Activated CD4-positive, alpha-beta memory T cell treated with anti-CD3 and anti-CD28 coated beads, Interleukin-2, amount 10 ng/mL, durations not matched to agents 7 days and 5 days (primary cell): Measurements from ENCODE around the gene ZNF717. TPM values are rescaled to one million over a fixed set of nuclear protein-coding genes. Genes with fewer than 3 reads are reported as not detected.
"Not testable (repeated sequence)": the region's sequence is repeated elsewhere in the genome, so short reads cannot be mapped to it uniquely, and the experiment has no call there.

Source experiments
- CTCF ChIA-PET: fragments of 350-600 bp; sonication (Branson Sonifier 250); formaldehyde crosslinking; loops from one replicate; lab custom pipeline; 2021; ENCODE audit warnings: antibody characterized with exemption, inconsistent platforms; lab: Charles Lee
- POLR2A ChIA-PET: fragments of 350-600 bp; sonication (Branson Sonifier 250); formaldehyde crosslinking; loops from one replicate; lab custom pipeline; 2021; ENCODE audit warnings: antibody characterized with exemption; lab: Charles Lee
- DNase-seq: peaks from one replicate; pipeline ENCODE4 v3.0.0-alpha.2; 2020
- H3K27ac Mint-ChIP-seq: one replicate; pipeline ENCODE4 v1.8.0; 2021; ENCODE audit warnings: mild to moderate bottlenecking, mixed read lengths
- H3K27me3 Mint-ChIP-seq: one replicate; pipeline ENCODE4 v1.8.0; 2021; ENCODE audit warnings: mixed read lengths
- H3K36me3 Mint-ChIP-seq: one replicate; pipeline ENCODE4 v1.8.0; 2021; ENCODE audit warnings: low read depth, mixed read lengths
- H3K4me1 Mint-ChIP-seq: one replicate; pipeline ENCODE4 v1.8.0; 2021; ENCODE audit warnings: mixed read lengths
- H3K4me3 Mint-ChIP-seq: one replicate; pipeline ENCODE4 v1.8.0; 2021; ENCODE audit warnings: mild to moderate bottlenecking, mixed read lengths
- H3K9me3 Mint-ChIP-seq: one replicate; pipeline ENCODE4 v1.8.0; 2021; ENCODE audit warnings: mixed read lengths
- total RNA-seq, 2 experiments: library from RNA; stranded (reverse); gene quantifications; one replicate each; pipeline ENCODE4 v1.2.3, GENCODE V29; 2021

ZNF717 gene
- 10 to 100 TPM; 10.2 TPM for total RNA-seq

GRCh38 chr3:75785081-75785755 lies at the start of gene ZNF717:
TSS of gene ZNF717 (minus strand) at chr3:75785549. CDS start at chr3:75783362, 2,187 bp downstream.
- H3K27me3 Mint-ChIP-seq, POLR2A ChIA-PET, CTCF ChIA-PET: not testable (repeated sequence)
- Mint-ChIP-seq H3K9me3 (peaks cover 28% of the 10 kb centered on the region), H3K4me1 (peaks cover 17% of the 10 kb centered on the region), H3K4me3 (peak within 1 kb of the TSS; percentile 85), H3K36me3 (peaks cover 31% of the 10 kb centered on the region), H3K27ac (peak within 1 kb of the TSS; percentile 75)
- DNase-seq = peak; percentile 93

GRCh38 chr3:75831076-75831475 lies 45.7 kb upstream of the ZNF717 start:
- H3K36me3 Mint-ChIP-seq, POLR2A ChIA-PET: not testable (repeated sequence)

GRCh38 chr3:75818019-75818418 lies 32.7 kb upstream of the ZNF717 start:
- H3K4me3 Mint-ChIP-seq, H3K4me1 Mint-ChIP-seq, H3K27ac Mint-ChIP-seq: not testable (repeated sequence)

More at GRCh38 chr3:75831076-75831475, 45.7 kb upstream of the ZNF717 start:
- H3K27ac Mint-ChIP-seq, H3K9me3 Mint-ChIP-seq, H3K4me1 Mint-ChIP-seq, H3K4me3 Mint-ChIP-seq, DNase-seq, H3K27me3 Mint-ChIP-seq, CTCF ChIA-PET: not testable (repeated sequence)

GRCh38 chr3:75816287-75817180 lies 31.2 kb upstream of the ZNF717 start:
- POLR2A ChIA-PET, H3K9me3 Mint-ChIP-seq, H3K4me3 Mint-ChIP-seq, H3K27ac Mint-ChIP-seq, H3K4me1 Mint-ChIP-seq, CTCF ChIA-PET, DNase-seq, H3K27me3 Mint-ChIP-seq, H3K36me3 Mint-ChIP-seq: not testable (repeated sequence)

More at GRCh38 chr3:75818019-75818418, 32.7 kb upstream of the ZNF717 start:
- CTCF ChIA-PET, H3K36me3 Mint-ChIP-seq, POLR2A ChIA-PET, H3K9me3 Mint-ChIP-seq, DNase-seq, H3K27me3 Mint-ChIP-seq: not testable (repeated sequence)

- Mint-ChIP-seq H3K4me3 (no peak overlapping the region), H3K36me3 (no peaks in the 10 kb centered on the region), H3K4me1 (no peaks in the 10 kb centered on the region), H3K27ac (no peak overlapping the region), H3K9me3 (peaks cover 3% of the 10 kb centered on the region), H3K27me3 (no peaks in the 10 kb centered on the region)
- ChIA-PET POLR2A (no interaction called here), CTCF (no interaction called here)
- no peak for DNase-seq
These were observed 29.4 kb upstream of the ZNF717 start for GRCh38 chr3:75814797-75815196.

- CTCF ChIA-PET = no interaction called here
- Mint-ChIP-seq H3K36me3 (peaks cover 56% of the 10 kb centered on the region), H3K27me3 (no peaks in the 10 kb centered on the region), H3K4me3 (no peak overlapping the region), H3K9me3 (peaks cover 38% of the 10 kb centered on the region), H3K4me1 (peaks cover 17% of the 10 kb centered on the region), H3K27ac (no peak overlapping the region)
- no peak for DNase-seq
- POLR2A ChIA-PET = no interaction called here
These were observed 2.8 kb downstream of the ZNF717 start for GRCh38 chr3:75782506-75782905.

- Mint-ChIP-seq H3K36me3 (peaks cover 66% of the 10 kb centered on the region), H3K27ac (no peak overlapping the region), H3K9me3 (peaks cover 41% of the 10 kb centered on the region), H3K27me3 (no peaks in the 10 kb centered on the region), H3K4me1 (peaks cover 15% of the 10 kb centered on the region), H3K4me3 (no peak overlapping the region)
- CTCF ChIA-PET = no interaction called here
- DNase-seq = no peak
- POLR2A ChIA-PET = no interaction called here
These were observed 4.1 kb downstream of the ZNF717 start for GRCh38 chr3:75781079-75781745.

GRCh38 chr3:75777742-75778141 lies 7.6 kb downstream of the ZNF717 start:
- H3K27ac Mint-ChIP-seq, H3K4me3 Mint-ChIP-seq, POLR2A ChIA-PET, H3K4me1 Mint-ChIP-seq, DNase-seq, CTCF ChIA-PET, H3K27me3 Mint-ChIP-seq: not testable (repeated sequence)
- Mint-ChIP-seq H3K36me3 (peaks cover 60% of the 10 kb centered on the region), H3K9me3 (peaks cover 31% of the 10 kb centered on the region)

GRCh38 chr3:75771631-75772030 lies 13.7 kb downstream of the ZNF717 start:
- peaks cover 30% of the 10 kb centered on the region for H3K9me3 Mint-ChIP-seq
- H3K27me3 Mint-ChIP-seq, POLR2A ChIA-PET, CTCF ChIA-PET, H3K27ac Mint-ChIP-seq, DNase-seq, H3K4me3 Mint-ChIP-seq, H3K4me1 Mint-ChIP-seq: not testable (repeated sequence)
- peaks cover 38% of the 10 kb centered on the region for H3K36me3 Mint-ChIP-seq

GRCh38 chr3:75768303-75769017 lies 16.9 kb downstream of the ZNF717 start:
- H3K4me3 Mint-ChIP-seq = no peak overlapping the region
- no peak for DNase-seq
- ChIA-PET POLR2A (no interaction called here), CTCF (no interaction called here)
- no peak overlapping the region for H3K27ac Mint-ChIP-seq
- no peaks in the 10 kb centered on the region for H3K4me1 Mint-ChIP-seq
- H3K27me3 Mint-ChIP-seq = no peaks in the 10 kb centered on the region
- peaks cover 51% of the 10 kb centered on the region for H3K36me3 Mint-ChIP-seq
- H3K9me3 Mint-ChIP-seq = peaks cover 46% of the 10 kb centered on the region

- DNase-seq = no peak
- POLR2A ChIA-PET = no interaction called here
- Mint-ChIP-seq H3K27ac (no peak overlapping the region), H3K4me3 (no peak overlapping the region), H3K9me3 (peaks cover 75% of the 10 kb centered on the region), H3K36me3 (peaks cover 59% of the 10 kb centered on the region), H3K4me1 (no peaks in the 10 kb centered on the region), H3K27me3 (no peaks in the 10 kb centered on the region)
- CTCF ChIA-PET = no interaction called here
These were observed 47.4 kb downstream of the ZNF717 start for GRCh38 chr3:75737831-75738493.

- Mint-ChIP-seq H3K27ac (no peak overlapping the region), H3K4me1 (no peaks in the 10 kb centered on the region), H3K36me3 (peaks cover 20% of the 10 kb centered on the region), H3K4me3 (no peak overlapping the region), H3K27me3 (no peaks in the 10 kb centered on the region), H3K9me3 (peaks cover 71% of the 10 kb centered on the region)
- CTCF ChIA-PET = no interaction called here
- DNase-seq = no peak
- POLR2A ChIA-PET = no interaction called here
These were observed 57.4 kb downstream of the ZNF717 start for GRCh38 chr3:75727985-75728384.
